HG03457 (cell line): ENCODE results near the gene WFDC11.

Experiments used
- ATAC-seq: cut with Tn5 transposase; IDR thresholded peaks from one replicate; pipeline ENCODE4 v1.9.1; 2021; ENCODE audit warnings: moderate number of reproducible peaks; ENCODE audit not compliant: unreplicated experiment

The WFDC11 gene

GRCh38 chr20:45629496-45630100, 40.4 kb downstream of the WFDC11 start, which contains the start of gene WFDC10A:
Gene WFDC10A, plus strand, starts transcription at chr20:45629739. Its CDS starts 75 bp downstream, at chr20:45629814.
- no peak for ATAC-seq

DNA sequence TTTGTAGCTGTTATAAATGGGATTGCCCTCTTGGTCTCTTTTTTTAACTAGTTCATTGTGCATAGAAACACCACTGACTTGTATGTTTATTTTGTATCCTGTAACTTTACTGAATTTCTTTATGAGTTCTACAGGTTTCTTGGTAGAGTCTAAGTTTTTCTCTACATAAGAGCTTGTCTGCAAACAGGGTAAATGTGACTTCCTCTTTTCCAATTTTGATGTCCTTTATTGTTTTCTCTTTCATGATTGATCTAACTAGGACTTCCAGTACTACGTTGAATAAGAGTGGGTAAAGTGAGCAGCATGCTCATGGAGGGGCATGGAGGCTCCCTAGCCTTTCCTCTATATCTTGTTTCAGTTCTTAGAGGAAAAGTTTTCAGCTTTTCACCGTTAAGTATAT, 43.5 kb downstream of the WFDC11 start:
- no peak for ATAC-seq

DNA sequence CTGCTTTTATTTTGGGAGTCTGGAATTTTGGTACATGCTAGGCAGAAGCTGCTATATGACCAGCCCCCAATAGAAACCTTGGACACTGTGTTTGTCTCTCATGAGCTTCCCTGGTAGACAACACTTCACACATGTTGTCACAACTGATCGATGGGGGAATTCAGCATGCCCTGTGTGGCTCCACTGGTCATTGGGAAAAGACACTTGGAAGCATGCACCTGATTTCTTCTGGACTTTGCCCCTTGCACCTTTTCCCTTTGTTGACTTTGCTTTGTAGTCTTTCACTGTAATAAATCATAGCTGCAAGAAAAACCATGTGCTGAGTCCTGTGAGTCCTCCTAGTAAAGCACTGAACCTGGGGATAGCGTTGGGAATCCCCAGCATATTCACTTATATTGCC, 48.4 kb downstream of the WFDC11 start:
- no peak for ATAC-seq

GRCh38 chr20:45617591-45617990, 52.4 kb downstream of the WFDC11 start:
- no peak for ATAC-seq

DNA sequence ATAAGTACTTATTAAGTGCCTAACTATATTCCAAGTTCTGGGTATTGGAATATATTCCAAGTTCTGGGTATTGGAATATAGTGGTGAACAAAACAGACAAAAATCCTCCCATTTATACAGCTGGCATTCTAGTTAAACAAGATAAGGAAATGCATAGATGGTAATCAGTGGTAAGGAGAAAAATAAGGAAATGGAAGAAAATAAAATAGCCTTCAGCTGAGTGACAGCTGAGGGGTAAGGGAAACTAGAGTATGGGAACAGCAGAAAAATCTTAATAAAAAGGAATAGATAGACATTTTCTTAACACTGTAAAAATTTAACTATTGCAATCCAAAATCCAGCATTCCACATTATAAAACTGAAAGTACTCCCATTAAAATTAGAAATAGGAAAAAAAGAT, 57.7 kb downstream of the WFDC11 start:
- no peak for ATAC-seq

DNA sequence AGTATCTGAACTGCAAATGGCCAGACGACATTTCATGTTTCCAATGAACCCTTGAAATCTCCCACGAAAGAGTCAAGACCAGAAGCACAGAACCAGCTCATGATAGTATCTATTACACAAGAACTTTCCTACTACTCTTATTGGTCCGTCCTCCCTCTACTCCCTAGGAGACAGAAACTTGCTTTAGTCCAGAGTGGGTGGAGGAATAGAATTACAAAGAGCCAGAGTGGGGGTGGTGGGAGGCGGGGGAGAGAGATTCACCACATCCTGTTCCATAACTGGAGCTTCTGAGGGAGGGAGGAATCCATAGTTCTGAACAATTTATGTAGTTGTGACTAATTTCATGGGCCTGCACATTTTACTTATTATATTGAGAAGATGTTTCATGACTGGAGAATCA, 59.0 kb downstream of the WFDC11 start:
- ATAC-seq, result no peak

DNA sequence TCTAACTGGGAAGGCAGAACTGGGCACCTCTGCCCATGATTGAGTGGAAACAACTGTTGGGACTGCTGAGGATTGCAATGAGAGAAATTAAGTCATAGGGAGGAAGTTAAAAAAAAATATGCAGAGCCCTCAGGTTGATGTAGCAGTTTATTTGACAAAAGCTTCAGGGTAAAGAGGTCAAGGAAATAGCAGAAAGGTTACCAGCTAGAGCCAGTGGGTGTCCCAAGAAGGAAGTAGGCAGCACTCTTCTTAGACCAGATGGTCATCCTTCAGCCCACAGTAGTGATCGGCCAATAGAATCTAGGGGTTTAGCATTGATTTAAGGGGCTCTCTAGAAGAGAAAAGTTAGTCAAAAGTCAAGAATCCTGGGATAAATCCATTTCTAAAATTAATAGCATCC, 62.2 kb downstream of the WFDC11 start:
- ATAC-seq, result no peak
